DND-41 (cell line): ENCODE measurements around the gene FXYD3.

Experiments
- CTCF ChIP-seq: IDR thresholded peaks from 2 replicates; pipeline ENCODE4 v1.5.1; 2012; ENCODE audit warnings: borderline replicate concordance, low read length, moderate library complexity, mild to moderate bottlenecking; ENCODE audit not compliant: poor library complexity, severe bottlenecking; ENCODE audit errors: extremely low read depth
- EZH2 ChIP-seq: IDR thresholded peaks from 3 replicates; pipeline ENCODE4 v1.6.1; 2012; ENCODE audit warnings: borderline replicate concordance, low read depth, mild to moderate bottlenecking, moderate library complexity, low read length, inconsistent platforms; ENCODE audit not compliant: severe bottlenecking

- TF ChIP-seq CTCF (no peak), EZH2 (no peak)
Observed at GRCh38 chr19:35099155-35099896, 16.3 kb upstream of the FXYD3 start.
